ENCODE results near the gene NOP56. TPM values are rescaled to one million over a fixed set of nuclear protein-coding genes. Genes with fewer than 3 reads are reported as not detected.

Gene NOP56
- total and polyA plus RNA-seq, 9 donors, result 62.0 to 207 (median 134) TPM

GRCh38 chr20:2604506-2604835, 48.0 kb upstream of the NOP56 start:
- 39 to 63% (median 58%) methylated on average over 3 of the region's 3 CpGs for WGBS, 3 donors
- TF ChIP-seq EP300 (IDR thresholded peaks at IDR 0.05), result no peak
- TF ChIP-seq POLR2A (IDR thresholded peaks at IDR 0.05), result no peak
- TF ChIP-seq CTCF (IDR thresholded peaks at IDR 0.05), result no peak
- H3K27ac ChIP-seq, result no peak overlapping the region
- no peaks in the 10 kb centered on the region for H3K9me3 ChIP-seq
- H3K36me3 ChIP-seq, result no peaks in the 10 kb centered on the region
- no peaks in the 10 kb centered on the region for H3K27me3 ChIP-seq
- intact Hi-C loops (cut with DNase I), result no loop called here
- H3K4me1 ChIP-seq (ENCODE audit: insufficient read depth), result no peaks in the 10 kb centered on the region
- no peak overlapping the region for H3K4me3 ChIP-seq
- DNase-seq, result no peak

- intact Hi-C loops (cut with DNase I), result no loop called here
- 93 to 100% (median 95%) methylated on average over 1 of the region's 1 CpG for WGBS, 3 donors
- Histone ChIP-seq H3K4me3 (no peak overlapping the region), H3K9me3 (no peaks in the 10 kb centered on the region), H3K4me1 (ENCODE audit: insufficient read depth) (no peaks in the 10 kb centered on the region), H3K36me3 (no peaks in the 10 kb centered on the region), H3K27ac (no peak overlapping the region), H3K27me3 (no peaks in the 10 kb centered on the region)
- DNase-seq, result no peak
- no peak for TF ChIP-seq POLR2A (IDR thresholded peaks at IDR 0.05)
- no peak for TF ChIP-seq EP300 (IDR thresholded peaks at IDR 0.05)
- TF ChIP-seq CTCF (IDR thresholded peaks at IDR 0.05), result no peak
Measured at GRCh38 chr20:2606507-2607006, 45.9 kb upstream of the NOP56 start.

GRCh38 chr20:2610326-2610725, 42.1 kb upstream of the NOP56 start:
- TF ChIP-seq POLR2A (IDR thresholded peaks at IDR 0.05) (no peak), CTCF (IDR thresholded peaks at IDR 0.05) (no peak), EP300 (IDR thresholded peaks at IDR 0.05) (no peak)
- WGBS, 3 donors, result 76 to 77% (median 77%) methylated on average over 6 of the region's 6 CpGs
- no peaks in the 10 kb centered on the region for H3K9me3 ChIP-seq
- no peaks in the 10 kb centered on the region for H3K27me3 ChIP-seq
- no peak overlapping the region for H3K4me3 ChIP-seq
- DNase-seq, result no peak
- intact Hi-C loops (cut with DNase I), result no loop called here
- H3K36me3 ChIP-seq, result no peaks in the 10 kb centered on the region
- no peak overlapping the region for H3K27ac ChIP-seq
- no peaks in the 10 kb centered on the region for H3K4me1 ChIP-seq (ENCODE audit: insufficient read depth)

GRCh38 chr20:2610941-2611720, 41.3 kb upstream of the NOP56 start:
- no peak for DNase-seq
- H3K4me1 ChIP-seq (ENCODE audit: insufficient read depth), result no peaks in the 10 kb centered on the region
- no peaks in the 10 kb centered on the region for H3K36me3 ChIP-seq
- H3K27ac ChIP-seq, result no peak overlapping the region
- no peaks in the 10 kb centered on the region for H3K9me3 ChIP-seq
- intact Hi-C loops (cut with DNase I), result no loop called here
- no peak overlapping the region for H3K4me3 ChIP-seq
- H3K27me3 ChIP-seq, result no peaks in the 10 kb centered on the region
- 59 to 72% (median 68%) methylated on average over 6 of the region's 6 CpGs for WGBS, 3 donors
- TF ChIP-seq POLR2A (IDR thresholded peaks at IDR 0.05) (no peak), EP300 (IDR thresholded peaks at IDR 0.05) (no peak), CTCF (IDR thresholded peaks at IDR 0.05) (no peak)
